ENCODE data around the gene MAST3.

DNA sequence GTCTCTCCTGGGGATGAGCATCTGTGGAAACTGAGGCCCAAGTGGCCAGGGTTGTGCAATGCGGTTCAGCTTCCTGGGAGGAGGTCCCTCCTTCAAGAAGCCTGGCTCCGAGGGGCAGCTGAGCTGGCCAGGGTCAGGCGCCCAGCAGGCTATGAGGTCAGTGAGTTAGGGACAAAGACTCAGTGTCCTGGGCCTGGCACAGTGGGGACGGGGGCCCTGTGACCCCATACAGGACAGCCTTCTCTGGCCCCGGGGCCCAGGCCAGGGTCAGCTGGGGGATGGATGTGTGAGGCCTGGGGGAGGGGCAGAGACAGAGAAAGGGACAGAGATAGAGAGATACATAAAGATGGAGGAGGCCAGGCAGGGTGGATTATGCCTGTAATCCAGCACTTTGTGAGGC is 7.9 kb upstream of the MAST3 start:
- TF ChIP-seq, protein P1, sequence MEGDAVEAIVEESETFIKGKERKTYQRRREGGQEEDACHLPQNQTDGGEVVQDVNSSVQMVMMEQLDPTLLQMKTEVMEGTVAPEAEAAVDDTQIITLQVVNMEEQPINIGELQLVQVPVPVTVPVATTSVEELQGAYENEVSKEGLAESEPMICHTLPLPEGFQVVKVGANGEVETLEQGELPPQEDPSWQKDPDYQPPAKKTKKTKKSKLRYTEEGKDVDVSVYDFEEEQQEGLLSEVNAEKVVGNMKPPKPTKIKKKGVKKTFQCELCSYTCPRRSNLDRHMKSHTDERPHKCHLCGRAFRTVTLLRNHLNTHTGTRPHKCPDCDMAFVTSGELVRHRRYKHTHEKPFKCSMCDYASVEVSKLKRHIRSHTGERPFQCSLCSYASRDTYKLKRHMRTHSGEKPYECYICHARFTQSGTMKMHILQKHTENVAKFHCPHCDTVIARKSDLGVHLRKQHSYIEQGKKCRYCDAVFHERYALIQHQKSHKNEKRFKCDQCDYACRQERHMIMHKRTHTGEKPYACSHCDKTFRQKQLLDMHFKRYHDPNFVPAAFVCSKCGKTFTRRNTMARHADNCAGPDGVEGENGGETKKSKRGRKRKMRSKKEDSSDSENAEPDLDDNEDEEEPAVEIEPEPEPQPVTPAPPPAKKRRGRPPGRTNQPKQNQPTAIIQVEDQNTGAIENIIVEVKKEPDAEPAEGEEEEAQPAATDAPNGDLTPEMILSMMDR (conservative IDR thresholded peaks at IDR 0.05), result no peak
- no peak for TF ChIP-seq EZH2 (IDR thresholded peaks at IDR 0.05; ENCODE audit: low read depth)

Measured in PC-9 (cell line).